HEK293T (cell line): ENCODE data around the gene ERBB4.

ENCODE experiments used
- ARNT ChIP-seq: fragments of 450-650 bp; IDR thresholded peaks from 2 replicates; pipeline ENCODE4 v1.6.1; 2017; ENCODE audit warnings: mild to moderate bottlenecking
- BHLHE40 ChIP-seq: fragments of 450-650 bp; IDR thresholded peaks from 2 replicates; pipeline ENCODE4 v1.6.1; 2016; ENCODE audit warnings: mild to moderate bottlenecking, moderate library complexity, borderline replicate concordance
- FOXK2 ChIP-seq: fragments of 450-650 bp; IDR thresholded peaks from 2 replicates; pipeline ENCODE4 v1.6.1; 2016; ENCODE audit warnings: mild to moderate bottlenecking
- FOXM1 ChIP-seq: fragments of 450-650 bp; IDR thresholded peaks from 2 replicates; pipeline ENCODE4 v1.6.1; 2017; ENCODE audit warnings: mild to moderate bottlenecking, borderline replicate concordance
- HDGF ChIP-seq: fragments of 450-650 bp; IDR thresholded peaks from 2 replicates; pipeline ENCODE4 v1.6.1; 2017; ENCODE audit warnings: antibody characterized with exemption, borderline replicate concordance
- L3MBTL2 ChIP-seq: fragments of 450-650 bp; conservative IDR thresholded peaks from 2 replicates; pipeline ENCODE4 v1.6.1; 2016; ENCODE audit warnings: mild to moderate bottlenecking
- LEF1 ChIP-seq: fragments of 450-650 bp; IDR thresholded peaks from 2 replicates; pipeline ENCODE4 v1.6.1; 2017; ENCODE audit warnings: mild to moderate bottlenecking, borderline replicate concordance
- NFRKB ChIP-seq: fragments of 450-650 bp; IDR thresholded peaks from 2 replicates; pipeline ENCODE4 v1.6.1; 2016; ENCODE audit warnings: mild to moderate bottlenecking, moderate library complexity
- SP1 ChIP-seq: fragments of 450-650 bp; IDR thresholded peaks from 2 replicates; pipeline ENCODE4 v1.6.1; 2017
- SUZ12 ChIP-seq: fragments of 450-650 bp; IDR thresholded peaks from 2 replicates; pipeline ENCODE4 v1.6.1; 2016; ENCODE audit warnings: mild to moderate bottlenecking
- TARDBP ChIP-seq: fragments of 450-650 bp; IDR thresholded peaks from 2 replicates; pipeline ENCODE4 v1.6.1; 2016

DNA sequence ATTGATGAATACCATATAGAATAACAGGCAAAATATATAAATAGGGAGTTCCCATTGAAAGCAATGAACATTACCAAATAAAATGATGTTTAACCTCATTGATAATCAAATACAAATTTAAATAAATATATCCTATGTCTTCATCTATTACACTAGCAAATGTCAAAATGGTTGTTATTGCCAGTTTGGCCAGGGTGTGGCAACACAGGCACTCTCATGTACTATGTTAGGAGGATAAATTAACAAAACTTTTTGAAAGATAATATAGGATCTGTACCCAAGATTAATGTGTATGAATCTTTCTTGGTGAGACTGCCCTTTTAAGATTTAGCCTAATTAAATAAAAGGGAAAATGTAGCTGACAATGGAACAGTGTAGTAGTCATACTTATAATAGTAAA lies 659.3 kb downstream of the ERBB4 start:
- TF ChIP-seq SUZ12 (no peak), SP1 (no peak), FOXM1 (no peak), FOXK2 (no peak), HDGF (no peak), TARDBP (no peak), NFRKB (no peak), LEF1 (no peak), BHLHE40 (no peak), L3MBTL2 (no peak), ARNT (no peak)
